Breast epithelium (tissue), 3 donors: ENCODE results near the gene FMOD.

Experiments
- POLR2A ChIP-seq: fragments of 450-650 bp; IDR thresholded peaks from one replicate; pipeline ENCODE4 v1.6.1; 2016; ENCODE audit warnings: antibody characterized with exemption, mild to moderate bottlenecking, moderate library complexity
- POLR2AphosphoS5 ChIP-seq, 3 donors: sonication (generic); formaldehyde crosslinking; IDR thresholded peaks; one replicate each; pipeline ENCODE4 v1.6.1; 2017; ENCODE audit warnings: antibody characterized with exemption in 3 of 3
- TF ChIP-seq, protein P1 (sequence below), 3 donors: fragments of 450-650 bp; IDR thresholded peaks; one replicate each; pipeline ENCODE4 v1.5.1; 2016 to 2017; ENCODE audit warnings: antibody characterized with exemption in 3 of 3, mild to moderate bottlenecking in 3 of 3, moderate library complexity in 3 of 3

DNA sequence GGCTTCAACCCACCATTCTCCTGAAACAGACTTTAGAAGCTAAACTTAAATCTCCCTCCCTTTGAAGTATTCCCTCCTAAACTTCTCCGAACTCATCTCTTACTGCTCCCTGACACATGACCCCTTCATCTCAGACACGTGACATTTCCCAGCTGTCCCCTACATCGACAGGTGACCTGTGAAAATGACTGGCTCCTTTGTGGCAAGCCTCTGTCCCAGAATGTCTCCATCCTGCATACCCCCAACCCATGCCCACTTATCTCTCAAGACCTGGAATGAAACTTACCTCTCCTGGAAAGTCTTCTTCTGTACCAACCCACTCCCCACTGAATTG is 4.2 kb downstream of the FMOD start:
- TF ChIP-seq POLR2A (no peak), POLR2AphosphoS5 (IDR thresholded peaks at IDR 0.05) (no peak)
- TF ChIP-seq, protein P1, sequence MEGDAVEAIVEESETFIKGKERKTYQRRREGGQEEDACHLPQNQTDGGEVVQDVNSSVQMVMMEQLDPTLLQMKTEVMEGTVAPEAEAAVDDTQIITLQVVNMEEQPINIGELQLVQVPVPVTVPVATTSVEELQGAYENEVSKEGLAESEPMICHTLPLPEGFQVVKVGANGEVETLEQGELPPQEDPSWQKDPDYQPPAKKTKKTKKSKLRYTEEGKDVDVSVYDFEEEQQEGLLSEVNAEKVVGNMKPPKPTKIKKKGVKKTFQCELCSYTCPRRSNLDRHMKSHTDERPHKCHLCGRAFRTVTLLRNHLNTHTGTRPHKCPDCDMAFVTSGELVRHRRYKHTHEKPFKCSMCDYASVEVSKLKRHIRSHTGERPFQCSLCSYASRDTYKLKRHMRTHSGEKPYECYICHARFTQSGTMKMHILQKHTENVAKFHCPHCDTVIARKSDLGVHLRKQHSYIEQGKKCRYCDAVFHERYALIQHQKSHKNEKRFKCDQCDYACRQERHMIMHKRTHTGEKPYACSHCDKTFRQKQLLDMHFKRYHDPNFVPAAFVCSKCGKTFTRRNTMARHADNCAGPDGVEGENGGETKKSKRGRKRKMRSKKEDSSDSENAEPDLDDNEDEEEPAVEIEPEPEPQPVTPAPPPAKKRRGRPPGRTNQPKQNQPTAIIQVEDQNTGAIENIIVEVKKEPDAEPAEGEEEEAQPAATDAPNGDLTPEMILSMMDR (IDR thresholded peaks at IDR 0.05) = no peak
